Ureter (tissue), 1 donor: ENCODE data around the gene AURKA. TPM values are rescaled to one million over a fixed set of nuclear protein-coding genes. Genes with fewer than 3 reads are reported as not detected.
A peak's percentile ranks its signal among the peaks of the same experiment; 100 is the strongest.
"Not testable (repeated sequence)": the region's sequence is repeated elsewhere in the genome, so short reads cannot be mapped to it uniquely, and the experiment has no call there.

Source experiments
- DNase-seq: peaks from one replicate; pipeline ENCODE4 v3.0.0-alpha.2; 2020; ENCODE audit warnings: low spot score
- total RNA-seq: library from RNA; stranded (reverse); gene quantifications from one replicate; pipeline ENCODE4 v1.2.4, GENCODE V29; 2023
- donor health status: DM: yes; HTN: yes; CAD: no.

The AURKA gene
- total RNA-seq, 1 donor from 2014 or later, result 1.6 TPM

- DNase-seq, result no peak
These were observed 30.2 kb upstream of the AURKA start for GRCh38 chr20:56422076-56422823.

GRCh38 chr20:56420940-56421688, 29.1 kb upstream of the AURKA start:
- no peak for DNase-seq

GRCh38 chr20:56420028-56420427, 28.0 kb upstream of the AURKA start:
- DNase-seq, result no peak

- DNase-seq, result no peak
These were observed 26.4 kb upstream of the AURKA start for GRCh38 chr20:56418385-56418861.

GRCh38 chr20:56417911-56418310, 25.9 kb upstream of the AURKA start:
- DNase-seq, result no peak

GRCh38 chr20:56417402-56417801, 25.4 kb upstream of the AURKA start:
- DNase-seq, result no peak

- DNase-seq, result no peak
These were observed 23.1 kb upstream of the AURKA start for GRCh38 chr20:56414842-56415765.

- DNase-seq, result no peak
These were observed 20.9 kb upstream of the AURKA start for GRCh38 chr20:56412949-56413348.

GRCh38 chr20:56412473-56412790, 20.4 kb upstream of the AURKA start:
- DNase-seq, result no peak

GRCh38 chr20:56411759-56412472, 19.9 kb upstream of the AURKA start, which contains the start of gene CASS4:
Gene CASS4 (plus strand): TSS chr20:56412260. CDS start chr20:56412459, 199 bp downstream.
- no peak for DNase-seq

GRCh38 chr20:56411287-56411686, 19.3 kb upstream of the AURKA start:
- not testable (repeated sequence) for DNase-seq

GRCh38 chr20:56409956-56410355, 17.9 kb upstream of the AURKA start:
- no peak for DNase-seq

- DNase-seq, result no peak
These were observed 17.5 kb upstream of the AURKA start for GRCh38 chr20:56409521-56409920.

GRCh38 chr20:56406910-56407309, 14.9 kb upstream of the AURKA start:
- DNase-seq, result no peak

GRCh38 chr20:56405356-56405755, 13.3 kb upstream of the AURKA start:
- DNase-seq, result not testable (repeated sequence)

- DNase-seq, result no peak
These were observed 11.4 kb upstream of the AURKA start for GRCh38 chr20:56403465-56403864.

- DNase-seq, result peak; percentile 61
These were observed 8.1 kb upstream of the AURKA start for GRCh38 chr20:56400001-56400640.

- no peak for DNase-seq
These were observed 3.2 kb upstream of the AURKA start for GRCh38 chr20:56395166-56395565.

- DNase-seq, result no peak
These were observed 1.6 kb upstream of the AURKA start for GRCh38 chr20:56393653-56394052.

GRCh38 chr20:56392881-56393482, 967 bp upstream of the AURKA start:
- DNase-seq, result no peak
